Vagina (tissue), 2 donors: ENCODE results near the gene HELZ. TPM values are rescaled to one million over a fixed set of nuclear protein-coding genes. Genes with fewer than 3 reads are reported as not detected.

Experiments
- DNase-seq, 2 donors: peaks; one replicate each; pipeline ENCODE4 v3.0.0-alpha.2; 2017; ENCODE audit errors: extremely low spot score in 2 of 2
- H3K27ac ChIP-seq: fragments of 200-600 bp; sonication (generic); one replicate; pipeline ENCODE4 v1.5.1; 2019
- H3K27me3 ChIP-seq: fragments of 200-600 bp; sonication (generic); one replicate; pipeline ENCODE4 v1.5.1; 2019
- H3K36me3 ChIP-seq, 2 donors: fragments of 200-600 bp; sonication (generic); one replicate each; pipeline ENCODE4 v1.5.1; 2017 to 2019
- H3K4me1 ChIP-seq: fragments of 200-600 bp; sonication (generic); one replicate; pipeline ENCODE4 v1.5.1; 2019
- H3K4me3 ChIP-seq, 2 donors: fragments of 200-600 bp; sonication (generic); 1 replicate in 1 of 2; 2 replicates in 1 of 2; pipeline ENCODE4 v1.5.1; 2016 to 2019
- H3K9me3 ChIP-seq: fragments of 200-600 bp; sonication (generic); one replicate; pipeline ENCODE4 v1.5.1; 2019
- POLR2A ChIP-seq, 2 donors: fragments of 450-650 bp; IDR thresholded peaks; one replicate each; pipeline ENCODE4 v1.6.1; 2017; ENCODE audit warnings: antibody characterized with exemption in 2 of 2, mild to moderate bottlenecking in 2 of 2, moderate library complexity in 2 of 2
- POLR2AphosphoS5 ChIP-seq, 2 donors: sonication (generic); formaldehyde crosslinking; IDR thresholded peaks; one replicate each; pipeline ENCODE4 v1.9.0; 2017; ENCODE audit warnings: antibody characterized with exemption in 2 of 2, mild to moderate bottlenecking in 2 of 2, low read depth in 1 of 2; ENCODE audit not compliant: insufficient read depth in 1 of 2
- intact Hi-C: fragments of 100-400 bp; cut with DNase I; formaldehyde crosslinking; loops from one replicate; pipeline ENCODE4 v1.15.1; 2023
- total RNA-seq: library from RNA; depleted of rRNA; stranded (reverse); fragments of >200 nt; gene quantifications from one replicate; pipeline ENCODE4 v1.2.3, GENCODE V29; 2016
- TF ChIP-seq, protein P1 (sequence below), 3 experiments: fragments of 450-650 bp in 2 of 3; fragments of 200-600 bp in 1 of 3; sonication (generic) in 1 of 3; IDR thresholded peaks; one replicate each; pipeline ENCODE4 v1.5.1; 2017 to 2019; ENCODE audit warnings: antibody characterized with exemption in 3 of 3, mild to moderate bottlenecking in 2 of 3, moderate library complexity in 2 of 3

Gene HELZ
- total RNA-seq, 1 donor from 2014 or later: 31.4 TPM

DNA sequence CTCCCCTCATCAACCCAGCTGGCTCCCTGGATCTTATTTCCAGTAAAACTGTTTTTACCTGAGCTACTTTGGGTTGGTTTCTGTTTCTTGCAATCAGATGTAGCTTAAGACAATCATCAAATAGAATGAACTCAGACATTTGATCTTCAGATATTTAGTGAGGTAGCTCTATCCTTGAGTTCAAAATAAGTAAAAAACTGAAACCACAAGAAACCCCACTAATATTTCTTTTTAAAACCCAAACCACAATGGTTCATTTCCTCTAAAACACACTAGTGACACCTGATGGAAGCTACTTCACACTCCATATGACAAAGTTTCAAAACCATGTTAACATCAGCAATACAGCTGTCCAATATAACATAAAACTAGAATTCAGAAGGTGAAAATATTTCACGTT lies 162.9 kb downstream of the HELZ start:
- Histone ChIP-seq H3K27ac (no peak overlapping the region), H3K27me3 (no peaks in the 10 kb centered on the region), H3K9me3 (no peaks in the 10 kb centered on the region), H3K36me3 (peaks cover 0 to 25% of the 10 kb centered on the region in 2 donors), H3K4me1 (no peaks in the 10 kb centered on the region), H3K4me3 (no peak overlapping the region)
- intact Hi-C loops: no loop called here
- DNase-seq: no peak
- no peak for TF ChIP-seq POLR2AphosphoS5 (IDR thresholded peaks at IDR 0.05; ENCODE audit: insufficient read depth in 1 of 2, low read depth in 1 of 2)
- TF ChIP-seq POLR2A (IDR thresholded peaks at IDR 0.05): no peak
- TF ChIP-seq, protein P1, sequence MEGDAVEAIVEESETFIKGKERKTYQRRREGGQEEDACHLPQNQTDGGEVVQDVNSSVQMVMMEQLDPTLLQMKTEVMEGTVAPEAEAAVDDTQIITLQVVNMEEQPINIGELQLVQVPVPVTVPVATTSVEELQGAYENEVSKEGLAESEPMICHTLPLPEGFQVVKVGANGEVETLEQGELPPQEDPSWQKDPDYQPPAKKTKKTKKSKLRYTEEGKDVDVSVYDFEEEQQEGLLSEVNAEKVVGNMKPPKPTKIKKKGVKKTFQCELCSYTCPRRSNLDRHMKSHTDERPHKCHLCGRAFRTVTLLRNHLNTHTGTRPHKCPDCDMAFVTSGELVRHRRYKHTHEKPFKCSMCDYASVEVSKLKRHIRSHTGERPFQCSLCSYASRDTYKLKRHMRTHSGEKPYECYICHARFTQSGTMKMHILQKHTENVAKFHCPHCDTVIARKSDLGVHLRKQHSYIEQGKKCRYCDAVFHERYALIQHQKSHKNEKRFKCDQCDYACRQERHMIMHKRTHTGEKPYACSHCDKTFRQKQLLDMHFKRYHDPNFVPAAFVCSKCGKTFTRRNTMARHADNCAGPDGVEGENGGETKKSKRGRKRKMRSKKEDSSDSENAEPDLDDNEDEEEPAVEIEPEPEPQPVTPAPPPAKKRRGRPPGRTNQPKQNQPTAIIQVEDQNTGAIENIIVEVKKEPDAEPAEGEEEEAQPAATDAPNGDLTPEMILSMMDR (IDR thresholded peaks at IDR 0.05): no peak

DNA sequence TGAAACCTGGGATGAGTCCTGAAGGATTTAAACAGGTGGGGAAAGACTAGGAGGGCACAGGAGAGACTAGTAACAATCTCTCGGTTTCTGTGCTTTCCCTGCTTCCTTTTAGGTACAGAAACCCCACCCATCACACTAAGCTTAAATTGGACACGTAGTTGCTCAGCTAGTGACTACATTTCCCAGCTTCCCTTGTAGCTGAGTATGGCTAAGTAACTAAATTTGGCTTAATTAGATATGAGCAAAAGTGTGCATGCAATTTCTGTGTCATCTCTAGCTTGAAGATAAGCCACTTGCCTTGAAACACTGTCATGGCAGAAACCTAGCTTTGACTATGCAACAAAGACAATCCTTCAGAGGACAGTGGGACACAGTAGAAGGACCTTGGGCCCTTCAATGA lies 164.2 kb downstream of the HELZ start:
- Histone ChIP-seq H3K4me1 (no peaks in the 10 kb centered on the region), H3K27me3 (no peaks in the 10 kb centered on the region), H3K9me3 (no peaks in the 10 kb centered on the region), H3K27ac (no peak overlapping the region), H3K4me3 (no peak overlapping the region), H3K36me3 (peaks cover 0 to 15% of the 10 kb centered on the region in 2 donors)
- no peak for DNase-seq
- TF ChIP-seq, protein P1 (IDR thresholded peaks at IDR 0.05): no peak
- TF ChIP-seq POLR2AphosphoS5 (IDR thresholded peaks at IDR 0.05; ENCODE audit: insufficient read depth in 1 of 2, low read depth in 1 of 2): no peak
- TF ChIP-seq POLR2A (IDR thresholded peaks at IDR 0.05): no peak
- intact Hi-C loops: no loop called here

DNA sequence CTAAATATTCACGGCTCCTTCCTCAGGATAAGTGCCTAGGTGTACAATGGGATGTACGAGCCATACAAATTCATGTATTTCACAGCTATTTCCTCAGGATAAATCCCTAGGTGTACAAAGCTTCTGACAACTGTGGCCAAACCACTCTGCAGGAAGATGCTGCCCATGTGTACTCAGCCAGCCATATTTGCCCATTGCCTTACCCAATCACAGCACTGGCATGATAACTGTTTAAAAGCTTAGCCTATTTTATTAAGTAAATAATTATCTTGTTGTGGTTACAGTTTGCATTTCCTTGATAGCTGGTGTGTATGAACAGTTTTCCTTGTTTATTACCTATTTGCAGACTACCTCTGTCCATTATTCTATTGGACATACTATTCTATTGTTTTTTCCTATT lies 165.5 kb downstream of the HELZ start:
- no peak overlapping the region for H3K4me3 ChIP-seq
- TF ChIP-seq POLR2A (IDR thresholded peaks at IDR 0.05) (no peak), POLR2AphosphoS5 (IDR thresholded peaks at IDR 0.05; ENCODE audit: insufficient read depth in 1 of 2, low read depth in 1 of 2) (no peak)
- TF ChIP-seq, protein P1 (IDR thresholded peaks at IDR 0.05): no peak
- no peak for DNase-seq
- no peak overlapping the region for H3K27ac ChIP-seq
- H3K4me1 ChIP-seq: no peaks in the 10 kb centered on the region
- H3K9me3 ChIP-seq: no peaks in the 10 kb centered on the region
- H3K27me3 ChIP-seq: no peaks in the 10 kb centered on the region
- peaks cover 0 to 9% of the 10 kb centered on the region in 2 donors for H3K36me3 ChIP-seq
- intact Hi-C loops: no loop called here

DNA sequence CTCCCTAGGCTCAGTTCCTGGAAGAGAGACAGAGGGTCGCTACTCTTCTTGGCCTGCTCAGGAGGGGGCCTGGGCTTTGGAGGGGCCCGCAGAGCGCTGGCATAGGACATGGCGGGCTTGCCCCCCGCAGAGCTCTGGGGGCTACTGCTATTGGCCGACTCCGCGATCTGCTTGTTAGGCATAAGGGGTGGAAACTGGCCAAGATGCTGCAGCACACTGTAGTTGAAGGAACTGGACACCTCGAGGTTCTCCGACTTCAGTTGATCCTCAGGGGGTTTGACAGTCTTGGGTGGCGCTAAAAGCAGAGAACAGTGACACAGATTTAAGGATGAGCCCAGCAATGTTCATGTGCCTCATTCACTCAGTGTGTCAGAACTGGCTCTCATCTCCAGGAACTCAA lies 166.7 kb downstream of the HELZ start:
- Histone ChIP-seq H3K27me3 (no peaks in the 10 kb centered on the region), H3K4me1 (no peaks in the 10 kb centered on the region), H3K4me3 (no peak overlapping the region), H3K36me3 (peaks cover 0 to 6% of the 10 kb centered on the region in 2 donors), H3K27ac (no peak overlapping the region), H3K9me3 (no peaks in the 10 kb centered on the region)
- intact Hi-C loops: no loop called here
- no peak for DNase-seq
- TF ChIP-seq POLR2A (IDR thresholded peaks at IDR 0.05) (no peak), POLR2AphosphoS5 (IDR thresholded peaks at IDR 0.05; ENCODE audit: insufficient read depth in 1 of 2, low read depth in 1 of 2) (no peak)
- TF ChIP-seq, protein P1 (IDR thresholded peaks at IDR 0.05): no peak

DNA sequence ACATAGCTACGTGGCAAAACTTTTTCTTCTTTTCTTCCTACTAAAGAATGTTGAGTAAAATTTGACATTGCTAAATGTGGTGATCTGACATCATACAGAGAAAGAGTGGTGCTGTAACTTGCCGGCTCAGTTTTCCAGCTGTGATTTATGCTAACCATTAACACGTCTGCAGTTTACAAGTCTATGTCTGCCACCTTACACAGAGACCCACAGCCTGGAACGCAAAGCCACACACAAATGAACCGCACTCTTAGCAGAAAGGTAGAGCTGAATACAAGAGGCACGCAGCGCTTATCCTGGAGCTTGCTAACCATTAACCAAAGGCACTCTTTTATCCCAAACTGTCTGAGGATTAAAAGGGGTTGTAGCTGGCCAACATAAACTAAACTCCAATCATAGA lies 168.7 kb downstream of the HELZ start:
- TF ChIP-seq POLR2AphosphoS5 (IDR thresholded peaks at IDR 0.05; ENCODE audit: insufficient read depth in 1 of 2, low read depth in 1 of 2): no peak
- no peak for TF ChIP-seq POLR2A (IDR thresholded peaks at IDR 0.05)
- TF ChIP-seq, protein P1 (IDR thresholded peaks at IDR 0.05): no peak
- peaks cover 0 to 6% of the 10 kb centered on the region in 2 donors for H3K36me3 ChIP-seq
- intact Hi-C loops: no loop called here

More for the DNA sequence above, 168.7 kb downstream of the HELZ start:
- DNase-seq: no peak
- Histone ChIP-seq H3K27me3 (no peaks in the 10 kb centered on the region), H3K27ac (no peak overlapping the region), H3K9me3 (no peaks in the 10 kb centered on the region), H3K4me3 (no peak overlapping the region), H3K4me1 (no peaks in the 10 kb centered on the region)
